ENCODE data around the gene JAG2. TPM values are rescaled to one million over a fixed set of nuclear protein-coding genes. Genes with fewer than 3 reads are reported as not detected.

Gene JAG2
- total RNA-seq, 1 experiment from 2014 or later: 85.9 TPM

Small RNAs within 50 kb of the gene (microRNA-seq; reads per million reads assigned to microRNA genes)
- gene MIR6765 (ENCODE audit: borderline number of aligned reads): 2.4 reads per million

Other genes with a start within 250 kb of the JAG2 start
- 0.12 TPM for gene PLD4, start 243.9 kb downstream of the JAG2 start, total RNA-seq (2021; ENCODE audit: unreplicated experiment)
- 45.0 TPM for gene AHNAK2, start 190.4 kb downstream of the JAG2 start, total RNA-seq (2021; ENCODE audit: unreplicated experiment)
- 14.8 TPM for gene CLBA1, start 183.0 kb downstream of the JAG2 start, total RNA-seq (2021; ENCODE audit: unreplicated experiment)
- gene CDCA4, start 147.7 kb downstream of the JAG2 start, total RNA-seq (2021; ENCODE audit: unreplicated experiment): 62.4 TPM
- gene GPR132, start 103.3 kb downstream of the JAG2 start, total RNA-seq (2021; ENCODE audit: unreplicated experiment): 0.10 TPM
- 56.1 TPM for gene NUDT14, start 12.5 kb upstream of the JAG2 start, total RNA-seq (2021; ENCODE audit: unreplicated experiment)
- 35.9 TPM for gene BTBD6, start 79.8 kb upstream of the JAG2 start, total RNA-seq (2021; ENCODE audit: unreplicated experiment)
- gene BRF1, start 132.2 kb upstream of the JAG2 start, total RNA-seq (2021; ENCODE audit: unreplicated experiment): 41.2 TPM
- 75.5 TPM for gene PACS2, start 146.0 kb upstream of the JAG2 start, total RNA-seq (2021; ENCODE audit: unreplicated experiment)
- 3.8 TPM for gene TEX22, start 229.8 kb upstream of the JAG2 start, total RNA-seq (2021; ENCODE audit: unreplicated experiment)